Measurements from ENCODE around the gene GPR149.

Gene GPR149

GRCh38 chr3:154421083-154421482, 8.9 kb downstream of the GPR149 start:
- no peaks in the 10 kb centered on the region for H3K27me3 ChIP-seq (ENCODE audit: low read length)

GRCh38 chr3:154398084-154398967, 31.7 kb downstream of the GPR149 start:
- Histone ChIP-seq H3K4me2 (ENCODE audit: low read depth, low read length, poor library complexity, severe bottlenecking) (no peak overlapping the region), H4K20me1 (ENCODE audit: low read depth, low read length) (no peaks in the 10 kb centered on the region), H3K9me3 (ENCODE audit: insufficient read depth, low read length) (no peaks in the 10 kb centered on the region), H3K27ac (ENCODE audit: low read depth, low read length) (no peak overlapping the region), H2AFZ (ENCODE audit: low read depth, low read length, severe bottlenecking) (no peak overlapping the region), H3K27me3 (ENCODE audit: low read length) (no peaks in the 10 kb centered on the region), H3K79me2 (ENCODE audit: insufficient read depth, low read length) (no peaks in the 10 kb centered on the region), H3F3A (ENCODE audit: insufficient read depth) (no peaks in the 10 kb centered on the region), H3K36me3 (ENCODE audit: low read length) (no peaks in the 10 kb centered on the region), H3K9ac (ENCODE audit: low read length) (no peak overlapping the region), H3K4me3 (ENCODE audit: insufficient read depth, low read length, poor library complexity, severe bottlenecking) (no peak overlapping the region), H3K9me2 (replicated peaks; ENCODE audit: insufficient read depth, low read length) (no peaks in the 10 kb centered on the region)
- TF ChIP-seq EZH2phosphoT487 (conservative IDR thresholded peaks at IDR 0.05; ENCODE audit: low read length) (no peak), CTCF (IDR thresholded peaks at IDR 0.05; ENCODE audit: insufficient read depth, low read length, poor library complexity, severe bottlenecking) (no peak)

More at GRCh38 chr3:154421083-154421482, 8.9 kb downstream of the GPR149 start:
- H4K20me1 ChIP-seq (ENCODE audit: low read depth, low read length), result no peaks in the 10 kb centered on the region
- no peaks in the 10 kb centered on the region for H3K9me2 ChIP-seq (replicated peaks; ENCODE audit: insufficient read depth, low read length)
- H3K36me3 ChIP-seq (ENCODE audit: low read length), result no peaks in the 10 kb centered on the region
- no peaks in the 10 kb centered on the region for H3K79me2 ChIP-seq (ENCODE audit: insufficient read depth, low read length)
- H3K27ac ChIP-seq (ENCODE audit: low read depth, low read length), result no peak overlapping the region
- H3K4me2 ChIP-seq (ENCODE audit: low read depth, low read length, poor library complexity, severe bottlenecking), result no peak overlapping the region
- no peaks in the 10 kb centered on the region for H3F3A ChIP-seq (ENCODE audit: insufficient read depth)
- no peak overlapping the region for H3K4me3 ChIP-seq (ENCODE audit: insufficient read depth, low read length, poor library complexity, severe bottlenecking)
- no peak overlapping the region for H2AFZ ChIP-seq (ENCODE audit: low read depth, low read length, severe bottlenecking)
- TF ChIP-seq CTCF (IDR thresholded peaks at IDR 0.05; ENCODE audit: insufficient read depth, low read length, poor library complexity, severe bottlenecking) (no peak), EZH2phosphoT487 (conservative IDR thresholded peaks at IDR 0.05; ENCODE audit: low read length) (no peak)
- no peaks in the 10 kb centered on the region for H3K9me3 ChIP-seq (ENCODE audit: insufficient read depth, low read length)
- H3K9ac ChIP-seq (ENCODE audit: low read length), result no peak overlapping the region

GRCh38 chr3:154389861-154390260, 40.1 kb downstream of the GPR149 start:
- H3F3A ChIP-seq (ENCODE audit: insufficient read depth), result no peaks in the 10 kb centered on the region
- TF ChIP-seq CTCF (IDR thresholded peaks at IDR 0.05; ENCODE audit: insufficient read depth, low read length, poor library complexity, severe bottlenecking), result no peak
- TF ChIP-seq EZH2phosphoT487 (conservative IDR thresholded peaks at IDR 0.05; ENCODE audit: low read length), result no peak

More at GRCh38 chr3:154389861-154390260, 40.1 kb downstream of the GPR149 start:
- Histone ChIP-seq H3K4me3 (ENCODE audit: insufficient read depth, low read length, poor library complexity, severe bottlenecking) (no peak overlapping the region), H3K9ac (ENCODE audit: low read length) (no peak overlapping the region), H3K4me2 (ENCODE audit: low read depth, low read length, poor library complexity, severe bottlenecking) (no peak overlapping the region), H3K9me3 (ENCODE audit: insufficient read depth, low read length) (no peaks in the 10 kb centered on the region), H3K9me2 (replicated peaks; ENCODE audit: insufficient read depth, low read length) (0 out of 2 replicates have a peak, but pooled peaks cover 3% of the 10 kb centered on the region), H3K27me3 (ENCODE audit: low read length) (no peaks in the 10 kb centered on the region), H3K79me2 (ENCODE audit: insufficient read depth, low read length) (no peaks in the 10 kb centered on the region), H3K27ac (ENCODE audit: low read depth, low read length) (no peak overlapping the region), H4K20me1 (ENCODE audit: low read depth, low read length) (no peaks in the 10 kb centered on the region), H2AFZ (ENCODE audit: low read depth, low read length, severe bottlenecking) (no peak overlapping the region), H3K36me3 (ENCODE audit: low read length) (no peaks in the 10 kb centered on the region)

Measured in SU-DHL-6 (cell line).